ENCODE measurements around the gene STC2.

The STC2 gene

DNA sequence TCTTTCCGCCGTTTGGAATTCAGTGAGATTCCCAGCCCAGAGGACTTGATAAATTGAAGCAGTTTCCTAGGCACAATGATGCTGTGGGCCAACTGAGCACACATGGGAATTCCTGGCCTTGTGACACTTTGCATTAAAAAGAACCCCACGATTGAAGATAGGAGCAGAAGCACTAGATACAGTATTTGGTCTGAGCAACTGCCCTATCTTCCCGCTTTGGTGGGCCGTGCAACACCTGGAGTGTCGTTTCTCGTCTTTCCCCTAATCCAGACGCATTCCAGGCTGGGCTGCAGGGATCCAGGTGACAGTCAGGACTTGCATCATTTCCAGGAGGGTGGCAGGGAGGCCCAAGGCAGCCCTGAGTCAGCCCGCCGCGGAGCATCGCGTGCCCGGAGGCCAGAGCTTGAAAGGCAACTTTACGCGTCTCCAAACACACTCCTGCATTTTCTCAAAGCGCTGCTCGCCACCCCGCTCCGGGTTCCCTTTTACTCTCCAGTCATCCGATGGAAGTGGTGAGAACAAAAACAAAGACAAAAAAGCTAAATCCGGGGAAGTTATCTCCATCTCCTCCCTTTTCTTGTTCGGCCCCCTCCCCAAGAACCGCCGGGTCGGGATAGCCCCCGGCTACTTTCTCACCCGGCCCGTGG lies 753 bp upstream of the STC2 start:
- peak; percentile 77 for DNase-seq

DNA sequence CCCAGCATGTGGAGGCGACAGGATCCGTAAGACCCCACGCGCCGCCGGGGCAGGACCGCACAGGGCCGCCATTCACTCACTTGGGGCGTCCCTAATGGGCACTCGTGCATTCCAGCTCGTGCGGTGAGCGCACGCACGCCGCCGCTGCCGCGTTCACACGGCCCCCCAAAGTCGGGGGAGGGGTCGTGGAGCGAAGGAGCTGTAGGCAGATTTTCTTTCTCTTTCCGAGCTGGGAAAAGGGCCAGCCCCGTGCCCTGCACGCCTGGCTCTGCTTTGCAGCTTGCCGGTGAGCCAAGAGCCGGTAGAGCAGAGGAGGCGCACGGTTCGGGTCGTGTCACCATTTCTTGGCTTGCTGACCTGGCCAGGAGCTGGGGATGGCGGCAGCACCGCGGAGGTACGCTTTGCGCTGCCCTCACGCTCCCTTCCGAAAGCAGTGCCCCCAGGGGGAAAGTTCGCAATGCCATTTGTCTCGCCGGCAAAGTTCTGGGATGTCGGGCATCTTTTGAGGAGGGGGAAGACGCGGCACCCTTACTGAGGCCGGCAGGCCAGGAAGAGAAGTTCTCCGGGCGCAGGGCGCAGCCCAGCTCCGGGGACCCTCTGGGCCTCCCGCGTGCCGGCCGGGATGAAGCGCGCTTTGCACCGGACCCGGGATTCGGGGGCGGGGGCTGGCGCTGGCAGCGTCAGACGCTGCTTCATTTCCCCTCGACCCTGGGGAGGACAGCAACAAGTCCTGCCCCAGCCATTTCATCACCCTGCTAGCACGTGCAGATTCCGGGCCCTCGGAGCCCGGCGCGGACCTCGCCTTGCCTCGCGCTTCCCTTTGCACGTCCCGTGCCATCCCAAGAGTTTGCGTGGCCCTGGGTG lies 898 bp downstream of the STC2 start:
- DNase-seq: peak; percentile 80

DNA sequence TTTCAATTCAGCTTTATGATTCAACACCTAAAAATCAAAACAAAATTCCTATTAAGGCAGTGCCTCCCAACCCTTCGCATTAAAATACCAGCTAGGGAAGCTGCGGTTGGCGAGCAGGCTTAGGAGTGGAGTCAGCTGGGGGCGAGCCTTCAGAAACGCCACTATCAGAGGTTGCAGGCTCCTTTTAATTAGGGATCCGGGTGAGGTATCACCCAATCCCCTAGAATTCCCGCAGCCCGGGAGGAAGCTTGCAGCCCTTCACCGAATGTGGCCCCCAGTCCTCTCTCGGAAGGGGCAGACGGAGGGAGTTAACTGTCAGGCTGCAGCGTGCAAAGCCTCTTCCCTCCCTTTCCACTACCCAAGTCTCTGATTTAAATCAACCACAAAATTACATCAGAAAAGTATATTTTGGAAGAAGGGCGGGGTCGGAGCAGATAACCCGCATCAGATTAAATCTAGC lies 1.7 kb downstream of the STC2 start:
- peak; percentile 49 for DNase-seq

DNA sequence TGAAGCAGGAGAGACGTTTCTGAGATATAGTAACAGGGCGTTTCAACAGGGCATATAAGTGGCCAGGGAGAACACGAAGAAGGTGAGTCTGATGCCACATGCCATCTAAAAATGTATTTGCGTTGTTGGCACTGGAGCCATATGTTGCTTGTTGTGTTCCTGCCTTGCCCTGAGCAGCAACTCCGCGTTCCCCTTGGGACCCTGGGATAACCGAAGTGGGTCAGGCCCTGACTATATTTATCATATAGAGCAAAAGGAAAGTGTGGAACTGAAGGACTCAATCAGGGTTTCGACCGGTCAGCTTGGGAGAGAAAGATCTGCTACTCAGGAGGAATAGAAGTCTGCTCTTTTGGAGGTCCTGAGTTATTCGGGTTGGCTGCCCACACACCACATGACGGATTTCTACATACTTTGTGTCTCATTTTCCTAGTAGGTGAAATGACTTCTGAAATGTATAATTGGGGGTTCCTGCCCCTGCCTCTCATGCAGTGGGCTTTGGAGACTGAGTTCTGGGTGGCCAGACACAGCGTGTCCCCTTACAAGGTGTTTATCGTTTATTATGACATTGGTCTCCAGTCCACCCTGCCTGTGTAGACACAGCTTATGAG lies 3.0 kb downstream of the STC2 start:
- DNase-seq: no peak

DNA sequence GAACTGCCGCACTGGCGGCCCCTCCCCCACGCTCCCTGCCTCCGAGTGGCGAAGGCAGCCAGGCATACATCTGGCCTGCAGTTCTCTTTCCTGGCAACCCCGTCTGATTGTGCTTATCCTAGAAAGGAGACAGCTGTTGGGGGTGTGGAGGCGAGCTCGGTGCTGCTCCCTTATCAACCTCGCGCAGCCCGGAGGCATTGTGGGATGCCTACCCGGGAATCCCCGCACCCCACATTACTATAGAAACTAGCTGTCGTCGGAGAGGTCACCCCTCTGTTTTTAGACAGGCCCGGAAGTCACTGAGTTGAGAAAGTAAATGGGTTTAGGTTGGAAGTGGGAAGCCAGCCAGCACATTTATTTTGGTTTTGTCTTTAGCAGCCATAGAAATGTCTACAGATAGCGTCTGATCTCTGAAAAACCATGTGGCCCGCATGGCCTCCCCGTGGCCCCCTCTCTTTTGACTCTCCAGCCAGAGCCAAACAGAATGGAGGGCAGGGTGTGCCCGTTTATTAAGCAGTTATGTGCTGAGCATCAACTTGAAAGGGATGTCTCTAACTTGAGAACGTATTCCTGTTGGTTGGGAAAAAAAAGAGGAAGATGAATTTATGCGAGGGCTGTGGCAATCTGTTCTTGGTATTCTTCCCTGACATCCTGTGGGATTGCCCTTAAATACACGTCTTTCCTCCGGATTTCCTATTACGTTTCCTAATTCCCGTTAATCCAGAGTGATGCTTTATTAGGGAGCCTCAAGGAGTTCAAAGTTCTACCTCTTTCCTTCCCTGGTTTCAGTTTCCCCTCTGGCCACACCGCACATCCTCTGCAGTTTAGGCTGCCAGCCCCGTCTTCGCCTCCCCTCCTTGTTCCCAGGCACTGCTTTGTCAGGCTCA lies 3.9 kb downstream of the STC2 start:
- DNase-seq: peak; percentile 67

- DNase-seq: no peak
Observed at GRCh38 chr5:173323799-173324114, 4.5 kb downstream of the STC2 start.

GRCh38 chr5:173323106-173323798 lies 5.0 kb downstream of the STC2 start:
- no peak for DNase-seq

DNA sequence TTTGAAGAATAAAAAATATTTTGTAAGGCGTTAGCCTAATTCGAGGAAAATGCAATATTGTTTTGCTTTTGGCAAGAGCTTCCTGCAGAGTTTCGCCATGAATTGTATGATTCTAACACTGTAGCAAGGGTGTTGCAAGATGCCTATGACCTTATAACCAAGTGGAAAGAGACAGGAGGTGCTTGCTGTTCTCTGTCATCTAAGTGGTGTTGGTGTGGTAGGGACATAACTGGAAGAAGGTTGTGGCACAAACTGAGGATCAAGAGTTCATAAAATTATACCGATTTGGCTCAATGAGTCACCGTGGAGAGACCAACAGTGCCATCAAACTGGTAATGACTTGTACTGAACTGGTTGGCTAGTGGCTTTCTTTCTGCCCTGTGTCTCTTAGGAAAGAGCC lies 6.3 kb downstream of the STC2 start:
- no peak for DNase-seq

DNA sequence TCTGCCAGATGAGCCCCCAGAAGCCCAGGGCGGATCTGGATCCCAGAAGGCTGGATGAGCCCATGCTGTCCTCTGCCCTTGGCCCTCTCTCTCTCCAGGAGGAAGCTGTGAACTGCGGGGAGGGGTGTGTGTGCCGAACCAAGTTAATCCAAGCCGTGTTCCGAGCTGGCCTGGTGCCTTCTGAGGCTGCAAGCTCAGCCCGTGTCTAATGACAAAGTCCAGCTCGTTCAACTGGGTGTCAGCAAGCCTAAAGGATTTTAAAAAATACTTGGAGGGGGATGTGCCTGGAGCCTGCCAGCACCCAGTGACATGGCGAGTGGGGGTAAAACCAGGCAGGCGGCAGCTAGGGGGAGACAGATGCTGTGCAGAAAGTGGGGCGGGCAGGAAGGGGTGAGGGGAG lies 8.0 kb downstream of the STC2 start:
- no peak for DNase-seq

GRCh38 chr5:173319646-173320045 lies 8.6 kb downstream of the STC2 start:
- DNase-seq: no peak

- no peak for DNase-seq
Observed at GRCh38 chr5:173318881-173319620, 9.2 kb downstream of the STC2 start.

DNA sequence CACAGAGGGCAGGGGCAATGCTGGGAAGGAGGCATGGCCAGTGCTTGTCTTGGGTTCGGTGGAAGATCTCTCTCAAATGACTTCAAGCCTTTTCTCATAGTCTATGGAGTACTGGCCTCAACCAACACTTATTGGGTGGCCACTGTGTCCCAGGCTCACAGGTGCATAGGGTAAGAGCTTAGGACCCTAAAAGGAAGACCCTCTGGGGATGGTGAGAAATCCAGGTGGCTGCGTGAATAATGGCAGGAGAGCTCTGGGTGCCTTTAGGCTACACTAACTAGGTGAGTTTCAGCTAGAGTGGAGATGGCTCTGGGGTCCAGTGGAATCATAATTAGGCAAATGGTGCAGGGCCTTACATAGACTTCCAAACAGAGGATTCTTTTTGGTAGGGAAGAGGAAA lies 9.9 kb downstream of the STC2 start:
- DNase-seq: no peak

DNA sequence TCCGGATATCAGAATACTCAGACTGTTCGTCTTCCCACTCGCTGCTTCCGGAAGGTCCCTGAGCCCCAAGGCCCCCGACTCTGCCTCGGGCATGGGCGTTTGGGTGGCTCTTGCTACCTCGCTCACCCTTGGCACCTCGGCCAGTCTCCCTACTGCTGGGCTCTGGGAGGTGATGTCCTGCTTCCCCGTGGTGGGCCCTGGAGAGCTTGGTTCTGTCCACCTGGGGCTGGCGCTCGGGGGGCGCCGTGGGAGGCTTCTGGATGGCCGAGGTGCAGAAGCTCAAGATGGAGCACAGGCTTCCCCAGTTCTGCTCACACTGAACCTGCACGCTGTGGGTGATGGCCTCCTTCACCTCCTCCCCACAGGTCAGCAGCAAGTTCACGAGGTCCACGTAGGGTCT lies 10.4 kb downstream of the STC2 start:
- DNase-seq: no peak

DNA sequence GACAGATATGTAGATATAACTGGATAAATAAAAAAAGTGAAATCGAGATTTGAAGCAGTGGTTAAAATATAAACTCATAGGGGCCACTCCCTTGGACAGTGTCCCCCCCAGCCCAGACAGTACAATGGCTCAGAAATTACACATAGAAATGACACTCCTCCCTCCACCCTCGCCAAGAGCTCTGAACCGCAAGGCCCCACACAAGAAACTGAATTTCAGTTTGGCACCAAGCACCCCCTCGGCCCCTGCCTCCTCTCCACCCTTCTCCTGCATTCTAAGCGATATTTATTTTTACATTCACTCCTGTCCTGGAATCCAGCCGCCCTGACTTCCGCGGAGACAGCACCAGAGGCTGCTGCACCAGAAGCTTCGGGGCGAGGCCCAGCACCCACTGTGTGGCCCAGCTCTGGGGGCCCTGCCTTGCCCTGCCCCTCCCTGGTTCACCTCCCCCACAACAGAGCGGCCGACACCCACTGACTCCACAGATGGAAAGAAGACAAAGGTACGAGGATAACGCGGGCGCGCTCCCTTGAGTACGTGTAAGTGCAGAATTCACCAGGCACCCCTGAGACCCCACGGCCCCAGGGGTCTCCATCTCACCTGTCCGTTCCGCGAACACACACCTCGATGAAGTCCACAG lies 11.0 kb downstream of the STC2 start:
- DNase-seq: no peak

GRCh38 chr5:173316339-173317020 lies 11.7 kb downstream of the STC2 start:
- DNase-seq: no peak

GRCh38 chr5:173315495-173316338 lies 12.5 kb downstream of the STC2 start:
- peak; percentile 68 for DNase-seq

GRCh38 chr5:173314166-173314952 lies 13.9 kb downstream of the STC2 start:
- peak; percentile 73 for DNase-seq

GRCh38 chr5:173313351-173313801 lies 14.8 kb downstream of the STC2 start:
- no peak for DNase-seq

- DNase-seq: no peak
Observed at GRCh38 chr5:173312821-173313220, 15.4 kb downstream of the STC2 start.

Data from retina (tissue), 1 donor.